Measurements from ENCODE around the gene B4GALT2.

DNA sequence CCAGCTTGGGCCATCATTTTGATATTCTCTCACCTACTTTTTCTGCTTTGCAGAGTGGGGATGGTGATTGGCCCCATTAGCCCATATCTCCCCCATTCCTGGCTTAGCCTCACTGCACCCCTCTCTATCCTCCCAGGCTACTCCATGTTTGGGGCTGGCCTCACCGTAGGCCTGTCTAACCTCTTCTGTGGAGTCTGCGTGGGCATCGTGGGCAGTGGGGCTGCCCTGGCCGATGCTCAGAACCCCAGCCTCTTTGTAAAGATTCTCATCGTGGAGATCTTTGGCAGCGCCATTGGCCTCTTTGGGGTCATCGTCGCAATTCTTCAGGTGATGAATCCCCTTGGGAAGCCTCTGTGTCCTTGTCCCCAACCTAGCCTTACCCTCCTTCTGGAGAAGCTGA lies 2.1 kb upstream of the B4GALT2 start:
- no peak for TF ChIP-seq POLR2AphosphoS5 (IDR thresholded peaks at IDR 0.05)
- TF ChIP-seq, protein P1, sequence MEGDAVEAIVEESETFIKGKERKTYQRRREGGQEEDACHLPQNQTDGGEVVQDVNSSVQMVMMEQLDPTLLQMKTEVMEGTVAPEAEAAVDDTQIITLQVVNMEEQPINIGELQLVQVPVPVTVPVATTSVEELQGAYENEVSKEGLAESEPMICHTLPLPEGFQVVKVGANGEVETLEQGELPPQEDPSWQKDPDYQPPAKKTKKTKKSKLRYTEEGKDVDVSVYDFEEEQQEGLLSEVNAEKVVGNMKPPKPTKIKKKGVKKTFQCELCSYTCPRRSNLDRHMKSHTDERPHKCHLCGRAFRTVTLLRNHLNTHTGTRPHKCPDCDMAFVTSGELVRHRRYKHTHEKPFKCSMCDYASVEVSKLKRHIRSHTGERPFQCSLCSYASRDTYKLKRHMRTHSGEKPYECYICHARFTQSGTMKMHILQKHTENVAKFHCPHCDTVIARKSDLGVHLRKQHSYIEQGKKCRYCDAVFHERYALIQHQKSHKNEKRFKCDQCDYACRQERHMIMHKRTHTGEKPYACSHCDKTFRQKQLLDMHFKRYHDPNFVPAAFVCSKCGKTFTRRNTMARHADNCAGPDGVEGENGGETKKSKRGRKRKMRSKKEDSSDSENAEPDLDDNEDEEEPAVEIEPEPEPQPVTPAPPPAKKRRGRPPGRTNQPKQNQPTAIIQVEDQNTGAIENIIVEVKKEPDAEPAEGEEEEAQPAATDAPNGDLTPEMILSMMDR (IDR thresholded peaks at IDR 0.05): no peak
- TF ChIP-seq POLR2A (IDR thresholded peaks at IDR 0.05): no peak
- no peak for TF ChIP-seq EP300 (IDR thresholded peaks at IDR 0.05)

Data from upper lobe of left lung (tissue), 4 donors.